ENCODE measurements around the gene EGFR.
A peak's percentile ranks its signal among the peaks of the same experiment; 100 is the strongest.

EGFR gene

GRCh38 chr7:55018361-55019190 lies at the start of gene EGFR:
Gene EGFR, plus strand, starts transcription at chr7:55019017. Its CDS starts 261 bp downstream, at chr7:55019278.
- DNase-seq, result peak; percentile 12

GRCh38 chr7:54969208-54969967 lies 49.4 kb upstream of the EGFR start:
- no peak for DNase-seq

GRCh38 chr7:54972733-54973294 lies 46.0 kb upstream of the EGFR start:
- DNase-seq, result no peak

GRCh38 chr7:54978364-54979116 lies 40.3 kb upstream of the EGFR start:
- no peak for DNase-seq

- DNase-seq, result no peak
These were observed 38.3 kb upstream of the EGFR start for GRCh38 chr7:54980521-54980920.

GRCh38 chr7:54981913-54982312 lies 36.9 kb upstream of the EGFR start:
- DNase-seq, result no peak

GRCh38 chr7:54985426-54986330 lies 33.1 kb upstream of the EGFR start:
- DNase-seq, result no peak

- no peak for DNase-seq
These were observed 32.1 kb upstream of the EGFR start for GRCh38 chr7:54986716-54987115.

- no peak for DNase-seq
These were observed 31.0 kb upstream of the EGFR start for GRCh38 chr7:54987772-54988171.

- no peak for DNase-seq
These were observed 30.3 kb upstream of the EGFR start for GRCh38 chr7:54988516-54988915.

- DNase-seq, result no peak
These were observed 29.2 kb upstream of the EGFR start for GRCh38 chr7:54989453-54990225.

GRCh38 chr7:54991341-54991740 lies 27.5 kb upstream of the EGFR start:
- DNase-seq, result no peak

GRCh38 chr7:54992871-54993475 lies 25.8 kb upstream of the EGFR start:
- no peak for DNase-seq

- no peak for DNase-seq
These were observed 23.7 kb upstream of the EGFR start for GRCh38 chr7:54995166-54995565.

- DNase-seq, result peak; percentile 37
These were observed 23.0 kb upstream of the EGFR start for GRCh38 chr7:54995610-54996363.

GRCh38 chr7:54996391-54996790 lies 22.4 kb upstream of the EGFR start:
- DNase-seq, result no peak

GRCh38 chr7:55004579-55004978 lies 14.2 kb upstream of the EGFR start:
- DNase-seq, result no peak

GRCh38 chr7:55005241-55005851 lies 13.5 kb upstream of the EGFR start:
- DNase-seq, result no peak

- DNase-seq, result no peak
These were observed 12.3 kb upstream of the EGFR start for GRCh38 chr7:55006499-55006898.

GRCh38 chr7:55013851-55014250 lies 5.0 kb upstream of the EGFR start:
- no peak for DNase-seq

Data from stimulated activated CD4-positive, alpha-beta T cell treated with anti-CD3 and anti-CD28 coated beads, Interleukin-15, amount 100 ng/mL, for 24 hours (primary cell).